IPS-18c (cell line): ENCODE data around the gene TEX2.
"Not testable (repeated sequence)": the region's sequence is repeated elsewhere in the genome, so short reads cannot be mapped to it uniquely, and the experiment has no call there.

Experiments
- H3K4me3 ChIP-seq: 2 replicates; pipeline ENCODE4 v1.7.0; 2013; ENCODE audit warnings: low read depth, mild to moderate bottlenecking, low read length, moderate library complexity; ENCODE audit not compliant: insufficient read depth
- H3K9me3 ChIP-seq: one replicate; pipeline ENCODE4 v1.6.1; 2013; ENCODE audit warnings: mild to moderate bottlenecking, low read length, moderate library complexity; ENCODE audit not compliant: control insufficient read depth, insufficient read depth

Gene TEX2

GRCh38 chr17:64223931-64224629 lies 39.0 kb downstream of the TEX2 start:
- Histone ChIP-seq H3K9me3 (no peaks in the 10 kb centered on the region), H3K4me3 (no peak overlapping the region)

- Histone ChIP-seq H3K9me3 (no peaks in the 10 kb centered on the region), H3K4me3 (no peak overlapping the region)
Observed at GRCh38 chr17:64223283-64223682, 39.8 kb downstream of the TEX2 start.

GRCh38 chr17:64221679-64222078 lies 41.4 kb downstream of the TEX2 start:
- Histone ChIP-seq H3K9me3 (no peaks in the 10 kb centered on the region), H3K4me3 (no peak overlapping the region)

- H3K4me3 ChIP-seq, H3K9me3 ChIP-seq: not testable (repeated sequence)
Observed at GRCh38 chr17:64220604-64221003, 42.5 kb downstream of the TEX2 start.

- no peaks in the 10 kb centered on the region for H3K9me3 ChIP-seq
- H3K4me3 ChIP-seq: no peak overlapping the region
Observed at GRCh38 chr17:64219571-64219970, 43.5 kb downstream of the TEX2 start.

GRCh38 chr17:64218066-64218465 lies 45.0 kb downstream of the TEX2 start:
- Histone ChIP-seq H3K4me3 (no peak overlapping the region), H3K9me3 (no peaks in the 10 kb centered on the region)

GRCh38 chr17:64217249-64217691 lies 45.8 kb downstream of the TEX2 start:
- Histone ChIP-seq H3K4me3 (no peak overlapping the region), H3K9me3 (no peaks in the 10 kb centered on the region)

GRCh38 chr17:64216338-64217248 lies 46.5 kb downstream of the TEX2 start:
- Histone ChIP-seq H3K9me3 (no peaks in the 10 kb centered on the region), H3K4me3 (no peak overlapping the region)

GRCh38 chr17:64216000-64216337 lies 47.1 kb downstream of the TEX2 start:
- no peak overlapping the region for H3K4me3 ChIP-seq

GRCh38 chr17:64214950-64215349 lies 48.1 kb downstream of the TEX2 start:
- H3K4me3 ChIP-seq: no peak overlapping the region

More at GRCh38 chr17:64216000-64216337, 47.1 kb downstream of the TEX2 start:
- no peaks in the 10 kb centered on the region for H3K9me3 ChIP-seq

GRCh38 chr17:64213995-64214811 lies 48.9 kb downstream of the TEX2 start:
- Histone ChIP-seq H3K9me3 (no peaks in the 10 kb centered on the region), H3K4me3 (no peak overlapping the region)

More at GRCh38 chr17:64214950-64215349, 48.1 kb downstream of the TEX2 start:
- H3K9me3 ChIP-seq: no peaks in the 10 kb centered on the region

GRCh38 chr17:64212122-64212521 lies 50.9 kb downstream of the TEX2 start:
- H3K4me3 ChIP-seq: no peak overlapping the region
- H3K9me3 ChIP-seq: no peaks in the 10 kb centered on the region

- Histone ChIP-seq H3K9me3 (no peaks in the 10 kb centered on the region), H3K4me3 (no peak overlapping the region)
Observed at GRCh38 chr17:64209983-64210382, 53.1 kb downstream of the TEX2 start.

GRCh38 chr17:64209356-64209941 lies 53.6 kb downstream of the TEX2 start:
- no peaks in the 10 kb centered on the region for H3K9me3 ChIP-seq
- no peak overlapping the region for H3K4me3 ChIP-seq

GRCh38 chr17:64208656-64209055 lies 54.4 kb downstream of the TEX2 start:
- not testable (repeated sequence) for H3K4me3 ChIP-seq, H3K9me3 ChIP-seq

- H3K4me3 ChIP-seq: no peak overlapping the region
- no peaks in the 10 kb centered on the region for H3K9me3 ChIP-seq
Observed at GRCh38 chr17:64205804-64206203, 57.3 kb downstream of the TEX2 start.

- no peak overlapping the region for H3K4me3 ChIP-seq
Observed at GRCh38 chr17:64203630-64204029, 59.4 kb downstream of the TEX2 start.

More at GRCh38 chr17:64203630-64204029, 59.4 kb downstream of the TEX2 start:
- no peaks in the 10 kb centered on the region for H3K9me3 ChIP-seq
